Activated T-cell treated with anti-CD3 and anti-CD28 coated beads for 24 hours (primary cell): ENCODE data around the gene LCN6.

Experiments
- DNase-seq: peaks from one replicate; pipeline ENCODE4 v3.0.0-alpha.2; 2020; ENCODE audit warnings: low read depth

The LCN6 gene

DNA sequence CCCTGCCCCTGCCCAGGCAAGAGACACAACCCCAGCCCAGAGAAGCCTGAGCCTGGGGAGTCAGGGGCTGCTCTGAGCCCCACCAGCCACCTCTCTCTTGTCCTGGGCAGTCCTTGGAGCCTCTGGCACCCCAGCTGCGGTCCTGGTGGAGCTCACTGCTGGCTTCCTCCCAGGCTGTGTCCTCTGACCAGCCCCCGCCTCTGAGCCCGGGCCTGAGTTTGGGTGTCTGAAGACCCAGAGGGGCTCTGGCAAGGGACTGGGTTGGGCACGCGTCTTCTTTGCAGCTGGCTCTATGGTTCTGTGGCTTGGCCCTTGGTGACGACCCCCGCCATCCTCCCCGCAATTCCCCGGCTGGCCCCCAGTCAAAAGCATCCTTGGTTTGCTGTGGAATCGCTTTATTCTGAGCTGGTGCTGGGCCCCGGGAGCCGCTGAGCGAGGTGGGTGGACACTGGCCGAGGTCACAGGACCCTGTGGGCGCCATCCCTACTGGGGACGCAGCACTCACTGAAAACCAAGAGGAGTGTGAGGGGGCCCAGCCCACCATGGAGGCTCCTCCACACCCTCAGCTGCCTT, 4.6 kb downstream of the LCN6 start:
- DNase-seq: no peak

DNA sequence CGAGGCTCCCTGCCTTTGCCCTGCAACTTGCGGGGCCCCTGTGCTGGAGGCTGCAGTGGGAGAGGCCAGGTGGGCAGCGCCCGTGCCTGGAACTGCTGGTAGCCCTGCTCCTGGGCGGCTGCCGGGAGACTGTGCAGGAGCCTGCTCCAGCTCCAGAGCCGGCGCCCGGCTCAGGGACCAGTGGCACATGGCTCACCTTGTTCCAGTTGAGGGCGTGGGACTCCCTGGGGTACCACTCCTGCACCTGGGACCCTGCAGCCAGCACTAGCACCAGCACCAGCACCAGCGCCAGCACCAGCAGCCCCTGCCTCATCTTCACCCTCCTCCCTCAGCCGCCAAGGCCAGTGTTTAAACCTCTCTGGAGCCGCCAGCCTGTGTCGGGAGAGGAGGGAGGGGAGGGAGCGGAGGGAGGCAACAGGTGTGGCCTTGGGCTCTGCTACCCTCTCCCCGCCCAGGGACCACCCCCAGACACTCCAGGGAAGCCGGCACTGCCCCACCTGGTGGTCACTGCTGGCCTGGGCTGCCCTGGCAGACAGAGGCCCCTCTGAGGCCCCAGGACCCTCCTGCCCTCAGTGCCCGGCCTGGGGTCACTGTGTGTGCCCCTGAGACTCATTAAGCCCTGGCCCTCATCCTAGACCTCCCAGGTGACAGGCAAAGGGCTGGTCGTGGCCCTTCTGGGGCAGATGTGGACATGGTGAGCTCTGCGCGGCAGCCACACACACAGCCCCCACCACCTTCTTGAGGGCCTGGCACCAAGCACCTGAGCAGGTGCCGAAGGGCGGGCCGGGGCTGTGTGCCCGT, 5.5 kb downstream of the LCN6 start, which contains the start of gene LCN10:
Gene LCN10, minus strand, starts transcription at position 350 of the 801 bp plus-strand sequence. Its CDS starts 37 bp downstream, at position 313.
- no peak for DNase-seq

DNA sequence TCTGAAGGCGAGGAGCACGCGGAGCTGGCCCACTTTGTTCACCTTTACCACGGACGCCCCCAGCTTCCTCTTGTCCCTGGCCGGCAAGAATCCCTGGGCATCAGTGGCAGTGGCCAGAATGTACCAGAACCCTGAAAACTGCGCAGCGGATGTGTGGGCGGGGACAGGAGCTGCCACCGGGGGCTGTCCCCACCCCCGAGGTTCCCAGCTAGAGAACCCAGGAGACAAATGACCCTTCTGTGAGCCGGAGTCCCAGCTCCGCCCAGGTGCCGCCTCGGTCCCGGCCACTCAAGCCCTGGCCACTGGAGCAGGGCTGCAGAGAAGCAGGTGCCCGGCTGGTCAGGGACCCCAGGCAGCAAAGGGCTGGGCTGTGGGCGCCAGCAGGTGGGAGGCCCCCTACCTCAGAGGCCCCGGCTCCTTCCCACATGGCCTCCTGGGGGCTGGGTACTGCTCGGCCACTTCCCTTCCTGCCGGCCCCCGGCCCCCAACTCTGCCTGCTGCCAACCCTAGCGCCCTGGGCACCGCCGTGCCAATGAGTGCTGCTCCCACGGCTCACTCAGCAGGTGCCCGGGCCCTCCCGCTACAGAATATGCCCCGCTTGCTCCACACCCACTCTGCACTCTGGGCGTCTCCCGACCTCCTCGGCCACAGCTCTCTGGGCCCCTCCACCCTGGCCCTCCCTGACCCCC, 6.3 kb downstream of the LCN6 start:
- no peak for DNase-seq

DNA sequence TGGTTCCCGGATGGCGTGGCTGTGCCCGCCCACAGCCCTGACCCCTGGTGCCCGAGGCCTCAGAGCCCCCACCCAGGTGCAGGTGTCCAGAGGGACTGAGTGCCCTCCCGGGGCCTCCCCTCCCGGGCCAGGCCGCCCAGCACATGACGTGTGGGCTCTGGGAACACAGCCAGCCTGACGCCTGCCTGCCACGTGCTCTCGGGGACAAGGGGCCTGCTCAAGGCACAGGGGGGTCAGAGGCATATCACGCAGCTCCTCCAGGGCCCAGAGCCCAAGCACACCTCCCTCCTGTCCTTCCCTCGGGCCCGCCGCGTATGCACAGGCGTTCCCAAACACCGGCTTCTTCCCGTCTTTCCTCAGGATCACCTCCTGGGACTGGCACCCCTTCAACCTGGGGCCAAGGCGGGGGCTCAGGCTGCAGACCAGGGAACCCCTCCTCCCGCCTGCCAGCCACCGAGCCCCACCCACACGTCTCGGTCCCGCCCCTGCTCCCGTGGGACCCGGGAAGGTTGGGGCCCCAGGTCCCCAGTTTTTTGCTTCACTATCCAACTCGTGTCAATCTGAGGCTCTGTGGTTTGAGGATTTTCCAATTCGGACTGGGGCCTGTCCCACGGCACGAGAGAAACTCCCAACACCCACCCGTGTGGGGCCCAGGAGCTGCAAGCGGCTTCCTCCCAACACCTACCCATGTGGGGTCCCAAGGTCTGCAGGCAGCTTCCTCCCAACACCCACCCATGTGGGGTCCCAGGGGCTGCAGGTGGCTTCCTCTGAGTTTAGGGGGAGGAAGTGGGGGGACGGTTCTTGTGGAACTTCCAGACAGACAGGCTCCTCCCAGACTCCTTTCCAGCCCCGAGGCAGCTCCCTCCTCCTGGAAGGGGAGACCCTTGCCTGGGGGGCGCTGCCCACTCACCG, 7.1 kb downstream of the LCN6 start:
- DNase-seq: no peak

DNA sequence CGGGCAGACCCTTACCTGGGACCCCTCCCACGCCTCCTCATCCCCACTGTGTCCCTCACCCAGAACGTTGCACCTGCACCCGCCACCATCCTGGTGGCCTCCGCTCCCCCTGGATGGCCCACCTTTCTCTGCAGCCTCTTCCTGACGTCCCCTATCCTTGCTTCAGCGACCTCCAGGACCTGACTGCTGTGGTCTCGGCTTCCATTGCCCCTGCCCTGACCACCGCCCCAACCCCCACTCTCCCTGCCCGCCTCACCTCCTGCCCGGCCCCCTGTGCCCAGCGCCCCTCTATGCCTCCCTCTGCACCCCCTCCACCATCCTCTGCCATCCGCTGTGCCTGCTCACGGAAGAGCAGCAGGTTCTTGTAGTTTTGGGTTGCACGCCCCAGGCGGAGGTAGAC, 7.8 kb downstream of the LCN6 start:
- no peak for DNase-seq

DNA sequence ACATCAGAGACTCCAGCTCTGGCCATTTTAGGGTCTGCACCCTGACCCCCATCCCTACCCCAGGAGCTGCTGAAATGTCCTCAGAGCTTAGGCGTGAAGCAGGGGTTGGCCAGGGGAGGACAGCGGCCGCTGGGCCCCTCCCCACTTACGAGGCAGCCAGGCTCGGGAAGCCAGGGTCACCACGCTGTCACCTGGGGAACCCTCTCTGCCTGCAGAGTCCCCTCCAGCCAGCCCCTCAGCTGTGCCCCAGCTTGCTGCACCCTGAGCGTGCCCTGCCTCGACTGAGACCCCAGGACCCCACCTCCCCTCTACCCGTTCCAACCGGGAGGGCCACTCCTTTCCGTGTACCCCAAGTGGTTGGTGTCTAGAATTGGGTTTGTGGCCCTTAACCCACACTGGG, 8.3 kb downstream of the LCN6 start:
- DNase-seq: no peak

DNA sequence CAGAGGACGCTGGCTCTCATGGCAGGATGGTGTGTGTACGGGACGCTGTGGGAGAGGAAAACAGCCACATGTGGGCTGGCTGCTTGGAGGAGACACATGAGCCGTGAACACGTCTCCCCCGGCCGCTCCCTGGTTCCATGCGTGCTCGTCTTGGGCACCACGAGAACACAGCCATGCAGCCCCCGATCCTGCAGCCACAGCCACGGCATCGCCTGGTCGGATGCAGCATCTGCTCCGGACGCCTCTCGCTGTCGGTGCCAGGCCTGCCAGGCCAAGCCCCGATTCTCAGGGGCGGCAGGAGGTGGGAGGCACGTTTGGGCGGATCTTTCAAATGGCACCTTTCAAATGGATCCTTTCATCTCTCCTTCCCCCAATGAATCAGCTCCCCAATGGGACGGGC, 8.8 kb downstream of the LCN6 start:
- DNase-seq: no peak

DNA sequence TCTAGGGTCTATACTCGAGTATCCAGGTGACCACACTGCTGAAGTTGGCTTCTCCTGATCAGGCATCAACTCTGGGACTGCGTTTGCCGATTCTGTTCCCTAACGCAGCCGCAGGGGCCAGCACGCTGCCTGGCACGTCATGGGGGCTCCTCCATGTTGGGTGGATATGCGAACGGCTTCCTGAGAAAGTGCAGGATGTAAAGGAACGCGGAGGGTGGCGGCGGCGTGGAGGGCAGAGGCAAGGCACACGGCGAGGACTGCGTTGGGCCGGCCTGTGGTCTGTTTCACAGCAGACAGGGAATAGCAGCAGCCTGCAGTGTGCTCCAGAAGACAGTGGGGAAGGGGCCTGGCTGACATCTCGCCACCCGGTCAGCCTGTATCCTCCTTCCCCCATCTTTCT, 9.4 kb downstream of the LCN6 start:
- no peak for DNase-seq

DNA sequence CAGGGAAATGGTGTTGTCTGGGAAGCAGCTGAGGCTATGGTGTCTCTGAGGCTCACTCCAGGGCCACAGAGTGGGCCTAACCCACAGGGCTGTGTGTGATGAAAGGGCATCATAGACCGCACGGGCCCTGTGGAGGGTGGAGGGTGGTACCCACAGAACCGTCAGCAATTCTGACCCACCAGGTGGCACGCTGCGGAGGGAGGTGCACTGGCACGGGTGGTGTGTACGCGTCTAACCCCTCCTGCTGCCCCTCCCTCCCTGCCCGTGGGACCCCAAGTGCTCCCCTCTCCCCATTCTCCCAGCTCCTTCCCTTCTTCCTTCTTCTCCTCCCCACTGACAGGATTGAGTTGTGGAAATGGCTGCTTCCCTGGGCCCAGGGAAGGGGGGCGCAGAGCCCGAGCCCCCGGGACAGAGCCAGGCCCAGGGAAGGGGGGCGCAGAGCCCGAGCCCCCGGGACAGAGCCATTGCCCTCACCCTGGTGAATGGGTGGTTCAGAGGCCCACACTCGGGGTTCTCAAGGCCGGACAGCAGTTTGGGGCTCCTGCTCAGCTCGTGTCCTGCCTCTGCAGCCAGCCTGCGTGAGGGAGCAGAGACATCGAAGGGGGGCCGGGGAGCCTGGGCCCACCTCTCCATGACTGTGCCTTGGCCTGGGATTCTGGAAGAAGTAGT, 12.4 kb downstream of the LCN6 start:
- DNase-seq: no peak

DNA sequence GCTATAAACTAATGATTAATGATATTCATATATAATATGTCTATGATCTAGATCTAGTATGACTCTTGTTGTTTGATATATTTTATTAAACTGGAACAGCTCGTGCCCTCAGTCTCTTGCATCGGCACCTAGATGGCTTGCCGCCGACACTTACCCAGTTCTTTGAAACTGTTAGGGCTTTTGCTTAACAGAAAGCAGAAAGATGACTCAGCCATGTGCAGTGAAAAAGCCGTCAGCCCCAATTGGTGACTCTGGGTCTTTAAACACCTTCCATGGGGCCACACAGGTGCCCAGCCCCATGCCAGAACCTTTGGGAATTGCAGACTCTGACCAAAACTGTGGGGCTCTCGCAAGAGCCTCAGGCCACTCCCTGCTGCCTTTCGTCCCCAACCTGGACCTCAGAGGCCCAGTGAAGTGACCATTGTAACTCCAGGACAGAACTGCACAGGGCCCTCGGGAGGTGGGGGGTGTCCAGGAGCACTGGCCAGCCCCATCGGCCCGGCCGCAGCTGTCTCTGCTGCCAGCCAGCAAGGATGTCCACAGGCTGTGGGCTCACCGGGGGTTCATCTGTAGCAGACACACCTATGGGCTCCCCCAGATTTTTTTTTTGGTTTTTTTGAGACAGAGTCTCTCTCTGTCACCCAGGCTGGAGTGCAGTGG, 13.4 kb downstream of the LCN6 start:
- no peak for DNase-seq

DNA sequence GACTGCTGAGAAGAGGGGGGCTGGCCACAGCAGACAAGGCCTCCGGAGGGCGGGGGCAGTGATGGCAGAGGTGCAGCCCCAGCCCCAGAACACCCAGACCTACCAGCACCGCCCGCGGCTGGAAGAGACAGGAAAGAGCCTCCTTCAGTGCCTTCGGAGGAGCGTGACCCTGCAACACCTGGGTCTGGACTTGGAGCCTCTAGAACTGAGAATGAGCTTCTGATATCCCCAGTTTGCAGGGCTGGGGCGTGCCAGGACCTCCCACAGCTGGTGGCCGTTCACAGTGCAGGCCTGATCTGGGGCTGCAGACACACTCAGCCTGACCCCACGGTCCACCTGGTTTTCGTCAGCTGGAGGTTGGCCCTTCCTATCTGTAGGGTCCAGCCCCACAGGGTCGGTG, 14.7 kb downstream of the LCN6 start:
- no peak for DNase-seq

- no peak for DNase-seq
Measured at GRCh38 chr9:136732444-136733178, 15.7 kb downstream of the LCN6 start.

GRCh38 chr9:136729926-136730325, 18.4 kb downstream of the LCN6 start:
- DNase-seq: no peak

DNA sequence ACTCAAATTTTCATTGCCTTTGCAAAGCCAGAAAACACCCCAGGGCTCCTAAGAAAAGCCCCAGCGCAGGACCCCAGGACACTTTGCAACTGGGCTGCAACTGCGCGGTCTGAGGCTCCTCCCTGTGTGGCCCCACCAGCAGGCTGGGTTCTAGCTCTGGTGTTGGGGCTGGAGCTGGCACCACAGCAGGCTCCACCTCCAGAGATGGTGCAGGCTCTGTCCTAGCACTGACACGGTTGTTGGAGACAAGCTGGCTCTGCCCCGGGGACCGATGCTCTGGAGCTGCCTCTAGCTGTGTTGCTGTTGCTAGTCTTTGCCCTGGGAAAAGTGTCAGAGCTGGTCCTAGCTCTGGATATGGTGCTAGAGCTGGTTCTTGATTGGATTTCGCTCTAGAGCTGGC, 19.2 kb downstream of the LCN6 start:
- no peak for DNase-seq

- no peak for DNase-seq
Measured at GRCh38 chr9:136728548-136729123, 19.7 kb downstream of the LCN6 start.

DNA sequence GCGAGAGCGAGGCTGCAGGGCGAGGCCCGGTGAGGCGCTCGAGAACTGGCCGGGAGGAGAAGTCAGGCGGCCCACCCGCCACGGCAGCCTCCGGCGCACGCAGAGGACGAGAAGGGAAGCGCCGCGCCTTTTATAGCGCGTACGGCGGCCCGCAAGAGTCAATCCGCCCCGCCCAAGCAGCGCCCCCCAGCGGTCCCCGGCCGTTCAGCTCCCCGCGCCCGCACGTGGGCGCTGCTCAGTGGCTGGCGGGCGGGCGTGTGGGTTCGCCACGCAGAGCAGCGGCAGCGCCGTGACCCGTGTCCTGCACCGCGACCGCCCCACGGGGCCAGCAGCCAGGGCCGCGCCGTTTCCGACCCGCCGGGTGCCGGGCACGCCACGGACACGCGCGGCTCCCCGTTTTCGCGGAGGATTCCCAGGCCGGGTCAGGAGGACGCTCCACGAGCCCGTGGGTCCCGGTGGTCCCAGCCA, 20.2 kb downstream of the LCN6 start:
- DNase-seq: peak; percentile 88

- DNase-seq: peak; percentile 35
Measured at GRCh38 chr9:136726631-136727191, 21.6 kb downstream of the LCN6 start.

GRCh38 chr9:136726118-136726517, 22.2 kb downstream of the LCN6 start:
- DNase-seq: no peak

GRCh38 chr9:136725612-136726011, 22.7 kb downstream of the LCN6 start:
- DNase-seq: no peak

GRCh38 chr9:136724772-136725171, 23.6 kb downstream of the LCN6 start:
- no peak for DNase-seq
